Stimulated activated memory B cell treated with anti-CD40 and anti-IgM and Interleukin-4, amounts not matched to agents 10 μg/mL and 1 μg/mL and 100 μg/mL, for 72 hours (primary cell): Measurements from ENCODE around the gene ZNF195.
"Not testable (repeated sequence)": the region's sequence is repeated elsewhere in the genome, so short reads cannot be mapped to it uniquely, and the experiment has no call there.

Experiments
- ATAC-seq: fragments of 150-1000 bp; cut with Tn5 transposase; 2 replicates; pipeline ENCODE4 v1.10.0; 2021
- H3K27ac Mint-ChIP-seq: one replicate; pipeline ENCODE4 v1.8.0; 2022; ENCODE audit warnings: mild to moderate bottlenecking, mixed read lengths
- H3K27me3 Mint-ChIP-seq: one replicate; pipeline ENCODE4 v1.8.0; 2022; ENCODE audit warnings: mixed read lengths
- H3K36me3 Mint-ChIP-seq: one replicate; pipeline ENCODE4 v1.8.0; 2022; ENCODE audit warnings: mixed read lengths
- H3K4me1 Mint-ChIP-seq: one replicate; pipeline ENCODE4 v1.8.0; 2022; ENCODE audit warnings: mixed read lengths
- H3K4me3 Mint-ChIP-seq: one replicate; pipeline ENCODE4 v1.8.0; 2022; ENCODE audit warnings: mild to moderate bottlenecking, moderate library complexity, mixed read lengths
- H3K9me3 Mint-ChIP-seq: one replicate; pipeline ENCODE4 v1.8.0; 2022; ENCODE audit warnings: mixed read lengths

The ZNF195 gene

DNA sequence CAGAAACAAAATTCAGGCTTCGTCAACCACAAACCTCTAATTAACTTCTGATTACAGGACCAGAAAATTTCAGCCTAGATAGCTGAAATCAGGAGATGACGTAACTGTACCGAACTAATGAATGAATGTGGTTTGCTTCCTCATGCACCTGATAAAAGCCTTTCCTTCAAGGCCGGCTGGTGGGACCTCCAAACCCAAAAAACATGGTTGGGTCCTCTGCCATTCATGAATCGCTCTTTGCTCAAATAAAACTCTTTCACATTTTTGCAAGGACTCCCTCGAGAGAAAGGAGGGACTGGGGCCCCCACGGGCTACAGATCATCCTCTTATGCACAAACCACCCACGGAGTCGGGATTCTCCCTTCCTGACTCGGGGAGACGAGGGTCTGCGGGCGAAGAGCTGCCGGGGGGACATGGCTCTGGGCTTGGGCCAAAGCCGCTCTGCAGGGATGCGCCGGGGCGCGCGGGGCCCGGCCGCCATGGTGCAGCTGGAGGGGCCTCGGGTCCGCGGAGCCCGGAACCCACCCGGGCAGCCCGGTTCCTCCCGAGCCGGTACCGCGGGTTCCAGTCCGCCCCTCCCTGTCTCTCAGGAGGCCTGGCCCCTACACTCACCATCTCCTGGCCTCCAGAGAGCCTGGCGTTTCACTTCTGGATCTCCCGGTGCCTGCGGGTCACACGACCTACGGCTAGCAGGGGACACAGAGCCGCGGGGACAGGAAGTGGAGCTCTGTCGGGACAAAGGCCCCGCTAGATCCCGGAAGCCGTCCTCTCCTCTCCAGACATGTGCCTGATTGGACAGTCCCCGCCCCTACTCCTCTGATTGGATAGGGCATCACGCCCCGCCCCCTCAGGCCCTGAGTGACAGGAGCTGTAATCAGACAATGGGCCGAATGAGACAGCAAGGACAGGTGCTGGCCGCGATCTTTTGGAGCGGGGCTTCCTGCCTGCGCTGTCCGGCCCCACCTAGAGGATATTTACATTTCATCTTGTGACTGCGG is at the start of gene ZNF195:
Gene ZNF195 (minus strand): TSS at position 721 of the 998 bp plus-strand sequence. CDS start 106 bp downstream, at position 615.
- ATAC-seq: peak; percentile 100
- Mint-ChIP-seq H3K27me3 (peaks cover under 1% of the 10 kb centered on the region), H3K27ac (peak within 1 kb of the TSS; percentile 92), H3K4me3 (peak within 1 kb of the TSS; percentile 93), H3K36me3 (peaks cover 40% of the 10 kb centered on the region), H3K4me1 (peaks cover 39% of the 10 kb centered on the region), H3K9me3 (no peaks in the 10 kb centered on the region)

DNA sequence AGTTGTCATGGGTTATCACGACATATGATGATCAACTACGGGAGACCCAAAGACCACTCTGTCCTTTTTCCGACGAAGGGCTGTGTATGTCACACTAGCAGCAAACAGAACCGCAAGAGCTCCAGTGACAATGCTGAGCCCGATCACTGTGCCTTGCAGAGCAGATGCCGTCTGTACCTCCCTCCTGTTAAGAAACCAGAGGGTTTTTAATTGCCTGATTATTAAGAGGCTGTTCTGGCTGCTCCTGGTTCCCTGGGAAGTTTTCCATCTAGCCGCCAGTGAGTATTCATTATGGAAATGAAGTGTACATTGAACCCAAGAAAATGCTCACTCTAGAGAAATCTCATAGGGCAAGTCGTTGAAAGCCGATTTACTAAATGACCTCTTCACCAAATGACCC is 49.1 kb upstream of the ZNF195 start:
- not testable (repeated sequence) for H3K4me3 Mint-ChIP-seq, H3K27ac Mint-ChIP-seq, H3K9me3 Mint-ChIP-seq, H3K4me1 Mint-ChIP-seq, ATAC-seq, H3K36me3 Mint-ChIP-seq
- H3K27me3 Mint-ChIP-seq: peaks cover 19% of the 10 kb centered on the region

DNA sequence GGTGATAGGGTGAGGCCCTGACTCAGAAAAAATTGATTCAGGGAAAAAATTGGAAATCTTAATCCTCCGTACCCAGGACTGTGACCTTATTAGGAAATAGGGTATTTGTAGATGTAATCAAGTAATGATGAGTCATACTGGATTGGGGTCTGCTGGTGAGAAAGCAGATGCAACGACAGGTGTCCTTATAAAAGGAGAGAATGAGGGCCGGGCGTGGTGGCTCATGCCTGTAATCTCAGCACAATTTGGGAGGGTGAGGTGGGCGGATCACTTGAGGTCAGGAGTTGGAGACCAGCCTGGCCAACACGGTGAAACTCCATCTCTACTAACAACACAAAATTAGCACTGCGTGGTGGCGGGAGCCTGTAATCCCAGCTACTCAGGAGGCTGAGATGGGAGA is 47.6 kb upstream of the ZNF195 start:
- peaks cover 19% of the 10 kb centered on the region for H3K27me3 Mint-ChIP-seq
- not testable (repeated sequence) for H3K27ac Mint-ChIP-seq, H3K9me3 Mint-ChIP-seq, H3K36me3 Mint-ChIP-seq, H3K4me1 Mint-ChIP-seq, H3K4me3 Mint-ChIP-seq, ATAC-seq

DNA sequence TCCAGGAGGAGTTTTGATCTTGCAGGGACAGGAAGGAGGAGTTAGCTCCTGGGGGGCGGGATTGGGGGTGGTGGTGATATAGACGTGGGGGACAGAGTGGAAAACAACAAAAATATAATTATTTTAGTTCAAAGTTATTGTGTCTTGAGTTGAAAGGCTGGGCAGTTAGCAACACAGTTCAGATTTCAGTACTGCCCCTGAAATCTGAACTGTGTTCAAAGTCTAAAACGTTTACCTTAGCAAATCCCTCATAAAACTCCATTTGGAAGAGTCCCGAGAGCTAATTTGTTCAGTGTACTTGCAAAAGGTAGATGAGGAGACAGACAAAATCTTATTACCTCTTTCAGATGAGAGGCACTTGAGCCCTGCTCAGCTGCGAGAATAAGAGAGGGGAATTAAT is 45.0 kb upstream of the ZNF195 start:
- peak overlapping the region; percentile 81 for H3K4me3 Mint-ChIP-seq

DNA sequence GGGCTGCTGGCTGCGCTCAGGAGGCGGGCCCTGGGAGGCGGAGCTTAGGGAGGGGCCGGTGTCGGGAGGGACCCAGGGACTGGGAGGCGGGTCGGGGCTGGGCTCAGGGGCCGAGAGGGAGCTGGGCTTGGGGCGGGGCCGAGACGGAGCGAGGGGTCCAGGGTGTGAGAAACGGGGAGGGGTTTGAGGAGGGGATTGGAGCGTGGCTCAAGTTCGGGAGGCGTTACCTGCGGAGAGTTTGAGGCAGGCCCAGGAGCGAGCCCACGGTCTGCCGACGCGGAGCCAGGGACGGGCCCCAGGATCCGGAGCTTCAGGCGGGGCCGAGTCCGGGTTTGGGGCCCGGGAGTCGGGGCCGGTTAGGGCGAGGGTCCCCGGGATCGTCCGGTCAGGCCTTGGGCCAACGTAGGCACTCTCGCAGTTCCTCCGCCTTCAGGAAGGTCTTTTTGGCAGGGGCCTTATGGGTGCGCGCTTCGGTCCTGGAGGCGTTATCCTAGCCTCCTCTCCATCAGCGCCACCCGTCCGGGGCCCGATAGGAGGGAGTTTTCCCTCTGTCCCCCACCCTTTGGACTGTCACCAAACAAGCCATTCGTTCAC is 44.3 kb upstream of the ZNF195 start:
- ATAC-seq, H3K9me3 Mint-ChIP-seq, H3K27me3 Mint-ChIP-seq, H3K36me3 Mint-ChIP-seq: not testable (repeated sequence)
- Mint-ChIP-seq H3K4me1 (peaks cover 11% of the 10 kb centered on the region), H3K4me3 (peak overlapping the region; percentile 81), H3K27ac (peak overlapping the region; percentile 82)

More for the DNA sequence above, 45.0 kb upstream of the ZNF195 start:
- not testable (repeated sequence) for H3K36me3 Mint-ChIP-seq, ATAC-seq, H3K27ac Mint-ChIP-seq, H3K27me3 Mint-ChIP-seq, H3K9me3 Mint-ChIP-seq
- peaks cover 11% of the 10 kb centered on the region for H3K4me1 Mint-ChIP-seq

DNA sequence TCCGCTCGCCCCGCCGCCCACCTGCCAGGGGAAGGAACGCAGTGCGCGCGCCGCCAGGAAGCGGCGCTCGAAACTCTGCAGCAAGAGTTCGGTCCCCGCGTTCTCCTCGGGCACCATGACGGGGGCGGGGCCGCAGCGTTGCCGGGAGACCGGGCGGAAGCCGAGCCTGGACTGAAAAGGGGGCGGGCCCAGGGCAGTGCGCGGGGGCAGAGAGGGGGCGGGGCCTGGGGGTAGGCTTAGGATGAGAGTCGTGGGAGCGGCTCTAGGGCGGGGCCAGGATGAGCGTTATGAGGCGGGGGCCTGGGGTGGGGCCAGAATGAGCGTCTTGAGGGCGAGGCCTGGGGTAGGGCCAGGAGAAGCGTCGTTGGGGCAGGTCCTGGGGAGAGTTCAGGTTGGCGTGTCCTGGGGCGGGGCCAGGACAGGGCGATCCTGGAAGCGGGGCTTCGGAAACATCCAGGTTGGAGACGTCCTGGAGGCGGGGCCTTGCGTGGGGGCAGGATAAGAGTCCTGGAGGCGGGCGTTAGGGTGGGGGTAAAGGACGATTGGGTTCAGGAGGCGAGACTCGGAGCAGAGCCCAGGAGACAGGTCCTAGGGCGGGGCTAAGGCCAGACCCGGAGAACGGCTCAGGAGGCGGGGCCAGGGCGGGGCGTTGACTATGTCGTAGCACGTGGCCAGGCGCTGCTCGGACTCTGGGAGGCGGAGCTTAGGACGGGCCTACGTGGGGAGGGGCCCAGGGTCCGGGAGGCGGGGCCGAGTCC is 43.6 kb upstream of the ZNF195 start:
- Mint-ChIP-seq H3K27ac (peak overlapping the region; percentile 82), H3K4me1 (peaks cover 11% of the 10 kb centered on the region), H3K4me3 (peak overlapping the region; percentile 81)
- H3K27me3 Mint-ChIP-seq, H3K36me3 Mint-ChIP-seq, H3K9me3 Mint-ChIP-seq: not testable (repeated sequence)
- ATAC-seq: peak; percentile 100

DNA sequence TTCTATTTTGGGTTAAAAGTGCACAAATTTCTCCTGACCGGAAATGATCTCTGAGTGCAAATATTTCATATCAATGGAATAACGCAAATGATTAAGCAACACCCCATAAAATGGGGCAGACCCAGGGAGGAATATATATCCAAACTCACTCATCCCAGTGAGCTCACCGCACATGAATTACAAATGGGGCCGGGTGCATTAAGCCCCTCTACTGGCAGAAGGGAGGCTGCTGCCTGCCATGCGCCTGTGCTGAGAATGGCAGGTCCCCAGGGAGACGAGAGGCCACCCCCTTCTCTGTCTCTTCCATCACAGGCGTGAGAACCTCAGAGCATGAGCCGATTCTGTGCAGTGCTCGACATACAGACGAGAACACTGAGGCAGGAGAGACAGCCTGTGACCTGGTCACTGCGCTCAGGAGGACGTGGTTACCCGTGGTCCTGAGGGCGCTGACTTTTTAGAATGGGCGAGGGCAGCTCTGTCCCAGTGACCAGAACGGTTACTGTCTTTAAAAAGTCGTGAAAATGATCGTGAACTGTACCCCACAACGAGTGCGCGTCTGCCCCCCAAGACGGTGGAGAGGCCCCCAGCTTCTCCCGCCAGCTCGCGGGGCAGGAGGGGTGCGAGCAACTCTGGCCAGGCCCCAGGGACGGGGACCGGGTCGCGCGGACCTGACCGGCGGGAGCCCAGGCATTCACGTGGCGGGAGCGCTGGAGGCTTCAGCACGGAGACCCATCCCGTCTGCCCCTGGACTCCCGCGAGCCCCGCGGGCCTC is 42.8 kb upstream of the ZNF195 start:
- H3K9me3 Mint-ChIP-seq, H3K36me3 Mint-ChIP-seq, H3K27me3 Mint-ChIP-seq, ATAC-seq: not testable (repeated sequence)
- Mint-ChIP-seq H3K4me3 (peak overlapping the region; percentile 81), H3K27ac (peak overlapping the region; percentile 82), H3K4me1 (peaks cover 11% of the 10 kb centered on the region)

DNA sequence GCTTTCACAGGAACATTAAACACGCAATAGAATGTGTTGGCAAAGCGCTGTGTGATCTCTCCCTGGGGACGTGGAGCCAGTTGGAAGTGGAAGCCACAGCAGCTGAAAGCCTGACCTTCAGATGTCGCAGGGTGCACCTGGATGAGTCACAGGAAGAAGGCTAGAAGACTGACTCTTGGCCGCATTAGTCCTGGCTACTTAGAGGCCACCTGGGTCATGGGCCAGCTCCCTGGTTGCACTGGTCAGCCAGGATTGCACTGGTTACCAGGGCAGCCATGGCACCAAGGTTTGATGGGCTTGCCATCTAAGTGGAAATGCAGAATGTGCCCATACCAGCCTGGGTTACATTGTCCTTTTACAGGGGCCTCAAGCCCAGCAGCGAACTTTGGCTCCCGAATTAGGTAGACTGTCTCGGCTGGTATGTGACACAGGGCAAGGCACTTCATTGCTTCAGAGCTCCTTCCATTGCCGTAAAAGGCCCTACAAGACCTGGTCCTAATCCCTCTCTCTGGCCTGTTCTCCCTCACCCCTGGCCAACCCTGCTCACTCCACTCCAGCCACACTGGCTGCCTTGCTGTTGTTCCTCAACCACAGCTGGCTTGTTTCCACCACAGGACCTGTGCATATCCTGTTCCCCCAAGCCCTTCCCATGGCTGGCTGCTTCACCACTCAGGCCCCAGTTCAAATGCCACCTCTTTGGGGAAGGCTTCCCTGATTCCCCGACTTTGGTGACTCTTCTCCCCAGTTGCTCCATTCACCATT is 41.5 kb upstream of the ZNF195 start:
- H3K4me1 Mint-ChIP-seq: peaks cover 11% of the 10 kb centered on the region
- not testable (repeated sequence) for H3K36me3 Mint-ChIP-seq, H3K4me3 Mint-ChIP-seq, H3K9me3 Mint-ChIP-seq, H3K27me3 Mint-ChIP-seq, H3K27ac Mint-ChIP-seq, ATAC-seq

DNA sequence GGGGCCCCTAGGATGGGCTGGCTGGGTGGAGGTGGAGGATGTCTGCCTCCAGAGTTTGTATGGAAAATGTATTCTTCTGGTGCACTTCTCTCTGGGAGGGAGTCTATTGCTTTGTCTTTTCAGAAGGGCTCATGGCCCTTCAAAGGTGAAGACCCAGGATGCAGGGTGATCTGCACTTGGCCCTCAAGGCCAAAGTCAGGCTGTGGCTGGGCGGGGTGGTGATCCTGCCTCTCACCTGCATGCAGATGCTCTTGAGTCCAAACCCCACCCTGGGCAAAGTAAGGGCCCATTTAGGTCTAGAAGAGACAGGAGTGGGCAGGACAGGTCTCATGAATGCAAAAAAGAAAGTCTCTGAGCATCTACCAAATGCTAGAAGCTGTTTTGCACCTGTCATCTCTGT is 40.5 kb upstream of the ZNF195 start:
- peaks cover 11% of the 10 kb centered on the region for H3K4me1 Mint-ChIP-seq
- not testable (repeated sequence) for H3K9me3 Mint-ChIP-seq, H3K4me3 Mint-ChIP-seq, H3K27me3 Mint-ChIP-seq, H3K36me3 Mint-ChIP-seq, H3K27ac Mint-ChIP-seq, ATAC-seq

DNA sequence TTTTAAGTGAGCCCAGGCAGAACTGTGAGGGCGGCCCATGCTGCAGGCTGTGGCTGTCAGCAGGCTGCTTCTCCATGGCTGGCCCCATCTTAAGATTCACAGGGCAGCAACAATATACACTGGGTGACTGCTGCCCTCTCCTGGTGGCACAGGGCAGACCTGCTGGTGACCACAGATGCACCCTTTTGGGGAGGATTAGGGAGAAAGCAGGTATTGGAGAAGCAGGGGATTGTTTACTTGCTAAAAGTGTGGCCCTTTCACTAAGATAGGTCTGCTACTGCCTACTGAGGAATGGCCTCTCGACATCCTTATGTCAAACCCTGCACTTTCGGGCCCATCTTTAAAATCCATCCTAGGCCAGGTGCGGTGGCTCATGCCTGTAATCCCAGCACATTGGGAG is 38.1 kb upstream of the ZNF195 start:
- not testable (repeated sequence) for H3K27me3 Mint-ChIP-seq, H3K4me3 Mint-ChIP-seq, H3K36me3 Mint-ChIP-seq, H3K27ac Mint-ChIP-seq, H3K4me1 Mint-ChIP-seq, ATAC-seq, H3K9me3 Mint-ChIP-seq

DNA sequence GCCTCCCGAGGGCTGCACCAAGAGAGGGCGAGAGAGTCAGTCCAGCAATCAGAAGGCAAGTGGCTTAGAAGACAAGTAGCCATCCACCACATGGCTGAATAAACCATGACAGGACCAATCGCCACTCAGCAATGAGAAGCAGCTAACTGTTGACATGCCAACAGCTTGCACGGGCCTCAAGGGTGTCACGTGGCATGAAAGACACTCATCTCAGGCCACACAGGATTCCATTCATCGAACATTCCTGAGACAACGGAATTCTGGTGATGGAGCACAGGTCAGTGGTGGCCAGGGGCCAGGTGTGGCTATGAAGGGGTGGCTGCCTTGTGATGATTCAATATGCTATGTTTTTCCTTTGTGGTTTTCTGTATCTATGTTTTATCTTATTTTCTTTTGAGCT is 36.4 kb upstream of the ZNF195 start:
- not testable (repeated sequence) for H3K4me3 Mint-ChIP-seq, H3K4me1 Mint-ChIP-seq, H3K9me3 Mint-ChIP-seq, H3K27me3 Mint-ChIP-seq, H3K27ac Mint-ChIP-seq, ATAC-seq, H3K36me3 Mint-ChIP-seq

DNA sequence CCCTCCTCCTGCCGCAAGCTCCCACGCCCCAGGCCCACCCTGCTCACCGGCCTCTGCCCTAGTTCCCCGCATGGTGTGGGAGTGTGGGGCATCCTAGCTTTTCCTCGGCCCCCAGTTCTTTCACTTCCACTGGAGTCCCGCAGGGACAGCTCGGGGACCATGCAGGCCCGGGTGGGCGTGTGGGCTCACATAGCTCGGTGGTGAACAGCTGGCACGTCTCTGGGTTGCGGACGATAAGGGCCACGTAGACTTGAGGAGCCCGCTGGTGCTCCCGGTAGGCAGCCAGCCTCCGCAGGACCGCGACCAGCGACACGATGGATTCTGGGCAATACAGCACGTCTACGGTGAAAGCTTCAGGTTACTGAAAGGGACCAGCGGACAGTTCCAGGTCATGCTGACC is 34.7 kb upstream of the ZNF195 start:
- H3K36me3 Mint-ChIP-seq, H3K27me3 Mint-ChIP-seq, H3K4me3 Mint-ChIP-seq, H3K9me3 Mint-ChIP-seq, ATAC-seq, H3K27ac Mint-ChIP-seq, H3K4me1 Mint-ChIP-seq: not testable (repeated sequence)

DNA sequence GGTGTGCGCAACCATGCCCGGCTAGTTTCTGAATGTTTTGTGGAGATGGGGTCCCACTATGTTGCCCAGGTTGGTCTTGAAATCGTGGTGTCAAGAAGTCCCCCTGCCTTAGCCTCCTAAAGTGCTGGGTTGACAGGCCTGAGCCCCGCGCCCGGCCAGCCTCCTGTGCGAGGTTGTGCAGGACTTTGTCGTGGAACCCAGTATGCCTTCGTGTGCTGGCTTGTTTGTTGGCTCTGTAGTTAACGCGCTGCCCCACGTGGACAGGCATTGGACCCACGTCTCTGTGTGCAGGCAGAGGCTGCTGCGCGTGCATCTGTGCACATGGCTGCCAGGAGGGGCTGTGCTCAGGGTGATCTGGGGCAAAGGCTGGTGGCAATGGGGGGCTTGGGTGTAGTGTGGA is 33.9 kb upstream of the ZNF195 start:
- H3K27me3 Mint-ChIP-seq: no peaks in the 10 kb centered on the region
- no peaks in the 10 kb centered on the region for H3K36me3 Mint-ChIP-seq
- H3K9me3 Mint-ChIP-seq: no peaks in the 10 kb centered on the region
- peaks cover 13% of the 10 kb centered on the region for H3K4me1 Mint-ChIP-seq
- H3K4me3 Mint-ChIP-seq: no peak overlapping the region
- ATAC-seq: no peak
- no peak overlapping the region for H3K27ac Mint-ChIP-seq

DNA sequence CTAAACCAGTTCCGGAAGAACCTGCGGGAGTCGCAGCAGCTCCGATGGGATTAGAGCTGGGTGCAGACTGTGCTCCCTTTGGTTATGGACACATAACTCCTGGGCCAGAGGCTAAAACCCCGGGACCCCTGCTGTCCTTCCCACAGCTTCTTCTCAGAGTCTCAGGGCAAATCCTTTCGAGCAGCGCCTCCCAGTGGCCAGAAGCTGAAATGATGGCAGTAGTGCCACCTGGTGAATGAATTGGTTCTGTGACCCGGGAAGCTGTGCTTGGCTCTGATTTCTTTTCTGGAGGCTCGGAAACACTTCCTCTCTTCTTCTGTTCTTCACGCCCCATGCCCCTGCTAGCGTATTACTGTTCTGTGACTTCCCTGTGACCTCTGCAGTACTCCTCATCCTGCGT is 29.8 kb upstream of the ZNF195 start:
- not testable (repeated sequence) for ATAC-seq, H3K27me3 Mint-ChIP-seq, H3K27ac Mint-ChIP-seq, H3K36me3 Mint-ChIP-seq, H3K4me3 Mint-ChIP-seq, H3K9me3 Mint-ChIP-seq
- peaks cover 13% of the 10 kb centered on the region for H3K4me1 Mint-ChIP-seq
